GM21447 (cell line): ENCODE results near the gene FUT6.
"Not testable (repeated sequence)": the region's sequence is repeated elsewhere in the genome, so short reads cannot be mapped to it uniquely, and the experiment has no call there.

Experiments used
- ATAC-seq: cut with Tn5 transposase; IDR thresholded peaks from one replicate; pipeline ENCODE4 v1.9.1; 2021; ENCODE audit not compliant: unreplicated experiment

Gene FUT6

GRCh38 chr19:5863030-5863665, 23.6 kb upstream of the FUT6 start:
- no peak for ATAC-seq

DNA sequence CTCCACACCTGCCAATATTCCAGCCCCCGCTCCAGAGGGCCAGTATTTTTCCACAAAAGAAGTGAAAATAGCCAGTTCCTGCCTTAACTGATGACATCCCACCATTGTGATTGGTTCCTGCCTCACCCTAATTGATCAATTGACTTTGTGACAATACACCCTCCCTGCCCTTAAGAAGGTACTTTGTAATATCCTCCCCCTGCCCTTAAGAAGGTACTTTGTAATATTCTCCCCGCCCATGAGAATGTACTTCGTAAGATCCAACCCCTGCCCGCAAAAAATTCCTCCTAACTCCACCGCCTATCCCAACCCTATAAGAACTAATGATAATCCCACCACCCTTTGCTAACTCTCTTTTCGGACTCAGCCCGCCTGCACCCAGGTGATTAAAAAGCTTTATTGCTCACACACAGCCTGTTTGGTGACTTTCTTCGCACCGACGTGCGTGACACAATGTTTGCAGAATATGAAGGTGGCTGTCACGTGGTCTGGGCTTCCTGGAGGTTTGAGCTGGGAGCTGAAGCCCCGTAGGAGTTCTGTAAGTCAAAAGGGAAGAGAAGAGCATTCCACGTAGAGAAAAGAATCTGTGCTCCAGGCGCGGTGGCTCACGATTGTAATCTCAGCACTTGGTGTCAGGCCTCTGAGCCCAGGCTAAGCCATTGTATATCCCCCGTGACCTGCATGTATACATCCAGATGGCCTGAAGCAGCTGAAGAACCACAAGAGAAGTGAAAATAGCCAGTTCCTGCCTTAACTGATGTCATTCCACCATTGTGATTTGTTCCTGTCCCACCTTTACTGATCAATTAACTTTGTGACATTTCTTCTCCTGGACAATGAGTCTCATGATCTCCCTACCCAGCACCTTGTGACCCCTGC, 17.9 kb upstream of the FUT6 start:
- no peak for ATAC-seq

DNA sequence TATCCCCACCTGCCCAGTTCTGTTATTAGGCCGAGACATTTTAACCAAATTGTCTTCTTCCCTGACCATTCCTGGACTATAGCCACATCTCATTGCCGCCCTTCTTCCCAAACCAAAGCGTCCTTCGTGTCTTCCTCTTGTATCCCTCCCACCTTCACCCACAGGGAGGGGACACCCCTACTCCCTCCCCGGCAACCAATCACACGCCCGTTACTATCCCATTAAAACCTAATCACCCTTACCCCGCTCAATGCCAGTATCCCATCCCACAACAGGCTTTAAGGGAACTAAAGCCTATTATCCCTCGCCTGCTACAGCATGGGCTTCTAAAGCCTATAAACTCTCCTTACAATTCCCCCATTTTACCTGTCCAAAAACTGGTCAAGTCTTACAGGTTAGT, 15.6 kb upstream of the FUT6 start:
- not testable (repeated sequence) for ATAC-seq

GRCh38 chr19:5854121-5854520, 14.6 kb upstream of the FUT6 start:
- not testable (repeated sequence) for ATAC-seq

- ATAC-seq, result no peak
Measured at GRCh38 chr19:5851302-5851701, 11.8 kb upstream of the FUT6 start, which contains the start of gene FUT3. Gene FUT3, minus strand, starts transcription at chr19:5851449.

DNA sequence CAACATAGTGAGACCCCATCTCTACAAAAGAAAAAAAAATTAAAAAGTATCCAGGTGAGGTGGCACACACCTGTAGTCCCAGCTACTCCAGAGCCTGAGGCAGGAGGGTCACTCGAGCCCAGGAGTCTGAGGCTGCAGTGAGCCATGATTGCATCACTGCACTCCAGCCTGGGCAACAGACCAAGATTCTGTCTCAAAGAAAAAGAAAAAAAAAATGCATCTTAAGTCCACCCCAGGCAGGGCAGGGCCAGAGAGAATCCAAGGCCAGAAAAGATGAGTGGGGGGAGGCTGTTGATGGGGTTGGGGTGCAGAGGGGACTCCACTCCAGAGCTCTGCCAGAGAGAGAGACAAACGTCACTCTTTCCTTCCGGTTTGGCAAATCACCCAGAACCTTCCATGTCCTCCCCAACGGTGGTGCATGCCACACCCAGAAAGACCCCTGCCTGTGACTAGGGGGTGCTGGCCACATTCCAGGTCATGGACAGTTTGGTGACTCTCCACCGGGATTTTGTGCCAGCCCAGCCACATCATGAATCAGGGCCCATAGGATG, 11.3 kb upstream of the FUT6 start:
- ATAC-seq, result no peak

- no peak for ATAC-seq
Measured at GRCh38 chr19:5850189-5850588, 10.7 kb upstream of the FUT6 start.

DNA sequence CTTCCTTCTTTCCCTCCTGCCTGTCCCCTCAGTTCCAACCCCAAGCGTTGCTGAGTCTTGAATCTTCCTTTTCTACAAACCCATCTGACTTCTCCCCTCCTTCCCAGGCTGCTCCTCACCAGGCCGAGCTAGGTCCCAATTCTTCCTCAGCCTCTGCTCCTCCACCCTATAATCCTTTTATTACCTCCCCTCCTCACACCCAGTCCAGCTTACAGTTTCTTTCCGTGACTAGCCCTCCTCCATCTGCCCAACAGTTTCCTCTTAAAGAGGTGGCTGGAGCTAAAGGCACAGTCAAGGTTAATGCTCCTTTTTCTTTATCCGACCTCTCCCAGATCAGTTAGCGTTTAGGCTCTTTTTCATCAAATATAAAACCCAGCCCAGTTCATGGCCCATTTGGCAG, 9.1 kb upstream of the FUT6 start:
- not testable (repeated sequence) for ATAC-seq

DNA sequence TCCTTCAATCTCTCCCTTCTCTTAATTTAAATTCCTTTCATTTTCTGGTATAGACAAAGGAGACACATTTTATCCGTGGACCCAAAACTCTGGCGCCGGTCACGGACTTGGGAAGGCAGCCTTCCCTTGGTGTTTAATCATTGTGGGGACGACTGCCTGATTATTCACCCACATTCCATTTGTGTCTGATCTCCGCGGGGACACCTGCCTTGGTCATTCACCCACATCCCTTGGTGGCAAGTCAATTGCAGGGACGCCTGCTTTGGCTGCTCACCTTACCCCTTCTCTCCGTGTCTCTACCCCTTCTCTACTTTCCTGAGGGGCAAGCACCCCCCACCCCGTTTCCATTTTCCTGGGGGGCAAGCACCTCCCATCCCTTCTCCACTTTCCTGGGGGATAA, 8.3 kb upstream of the FUT6 start:
- not testable (repeated sequence) for ATAC-seq

GRCh38 chr19:5844456-5845433, 5.2 kb upstream of the FUT6 start:
- ATAC-seq, result no peak

- ATAC-seq, result no peak
Measured at GRCh38 chr19:5843295-5843927, 3.9 kb upstream of the FUT6 start.

- ATAC-seq, result not testable (repeated sequence)
Measured at GRCh38 chr19:5841735-5842111, 2.2 kb upstream of the FUT6 start.

DNA sequence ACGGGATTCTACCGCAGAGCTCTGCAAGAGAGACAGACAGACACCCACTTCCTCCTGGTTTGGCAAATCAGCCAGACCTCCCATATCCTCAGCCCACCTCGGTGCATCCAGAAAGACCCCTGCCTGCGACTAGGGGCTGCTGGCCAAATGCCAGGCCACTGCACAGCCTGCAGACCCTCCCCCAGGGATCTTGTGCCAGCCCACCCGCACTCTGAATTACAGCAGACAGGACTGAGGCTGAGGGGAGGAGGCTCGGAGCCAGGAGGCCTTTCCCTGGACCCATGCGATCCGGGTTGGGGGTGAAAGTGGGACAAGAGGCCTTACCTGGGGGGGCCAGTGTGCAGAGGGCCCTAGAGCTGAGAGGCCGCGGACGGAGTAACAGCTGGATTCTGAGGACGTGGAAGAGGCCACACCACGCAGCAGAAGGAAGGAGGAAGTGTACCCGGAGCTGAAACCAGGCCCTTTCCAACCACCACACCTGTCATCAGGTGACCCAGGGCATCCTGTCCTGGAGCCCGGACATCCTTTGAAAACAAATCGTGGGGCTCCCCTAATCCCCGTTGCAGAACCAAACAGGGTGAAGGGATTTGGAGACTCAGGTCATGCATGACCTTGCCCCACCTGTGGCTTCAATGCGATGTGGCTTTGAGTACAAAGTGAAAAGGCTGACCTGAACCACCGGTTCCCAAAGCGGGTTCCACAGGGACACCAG, 993 bp downstream of the FUT6 start:
- ATAC-seq, result no peak

GRCh38 chr19:5837761-5838352, 1.6 kb downstream of the FUT6 start:
- no peak for ATAC-seq

GRCh38 chr19:5832527-5833216, 6.8 kb downstream of the FUT6 start:
- no peak for ATAC-seq

DNA sequence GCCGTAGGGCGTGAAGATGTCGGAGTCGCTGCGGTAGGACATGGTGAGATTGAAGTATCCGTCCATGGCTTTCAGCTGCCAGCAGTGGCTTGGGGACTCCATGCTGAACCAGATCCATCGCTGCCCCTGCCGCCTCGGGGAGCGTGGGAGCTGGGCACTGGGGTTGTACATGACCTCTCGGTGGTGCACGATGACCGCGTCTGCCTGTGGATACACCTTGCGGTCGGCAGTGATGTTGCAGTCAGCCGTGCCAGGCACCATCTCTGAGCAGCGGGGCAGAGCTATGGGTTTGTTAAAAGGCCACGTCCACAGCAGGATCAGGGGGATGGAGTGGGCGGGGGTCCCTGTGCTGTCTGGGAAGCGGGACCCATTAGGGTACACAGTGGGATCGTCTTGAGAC, 7.4 kb downstream of the FUT6 start:
- no peak for ATAC-seq

- no peak for ATAC-seq
Measured at GRCh38 chr19:5831159-5831558, 8.3 kb downstream of the FUT6 start.

- no peak for ATAC-seq
Measured at GRCh38 chr19:5829567-5830310, 9.8 kb downstream of the FUT6 start.
